ENCODE data around the gene RAB10. TPM values are rescaled to one million over a fixed set of nuclear protein-coding genes. Genes with fewer than 3 reads are reported as not detected.
A peak's percentile ranks its signal among the peaks of the same experiment; 100 is the strongest.

RAB10 gene
- total and polyA plus RNA-seq, 2 of the 13 experiments (the other 11 are each of a cell fraction or from before 2014, with no cell fraction given), result 48.2 to 120 TPM

DNA sequence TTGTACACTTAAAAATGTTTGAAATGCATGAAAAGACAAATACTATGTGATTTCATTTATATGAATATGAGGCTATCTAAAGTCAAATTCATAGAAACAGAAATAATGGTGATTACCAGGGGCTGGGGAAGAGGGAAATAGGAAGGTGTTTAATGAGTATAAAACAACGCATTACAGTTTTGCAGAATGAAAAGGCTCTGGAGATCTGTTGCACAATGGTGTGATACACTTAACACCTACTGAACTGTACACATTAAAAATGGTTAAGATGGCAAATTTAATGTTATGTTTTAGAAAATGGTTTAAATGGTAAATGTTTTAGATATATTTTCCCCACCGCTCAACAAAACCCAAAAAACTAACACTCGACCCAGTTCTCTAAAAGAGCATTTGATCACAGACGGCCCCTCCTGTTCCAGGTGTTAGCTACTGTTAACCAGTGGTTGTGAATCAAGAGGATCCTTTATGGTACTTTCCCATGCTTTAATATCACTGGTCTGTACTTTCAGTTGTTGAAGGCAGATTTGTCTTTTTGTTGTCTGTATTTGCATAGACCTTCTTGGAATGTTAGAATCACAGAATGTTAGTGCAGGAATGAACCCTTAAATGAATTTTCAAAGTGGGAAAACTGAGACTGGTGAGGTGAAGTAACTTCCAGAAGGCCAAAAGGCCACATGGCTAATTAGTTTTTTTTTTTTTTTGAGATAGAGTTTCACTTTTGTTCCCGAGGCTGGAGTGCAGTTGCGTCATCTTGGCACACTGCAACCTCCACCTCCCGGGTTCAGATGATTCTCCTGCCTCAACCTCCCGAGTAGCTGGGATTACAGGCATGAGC lies 10.2 kb downstream of the RAB10 start (continued):
- no peak for TF ChIP-seq NFATC3 (CRISPR knock-in tag; IDR thresholded peaks at IDR 0.05)
- TF ChIP-seq KDM2A (CRISPR knock-in tag; IDR thresholded peaks at IDR 0.05; ENCODE audit: borderline replicate concordance, low read depth), result no peak
- TF ChIP-seq, protein P1, sequence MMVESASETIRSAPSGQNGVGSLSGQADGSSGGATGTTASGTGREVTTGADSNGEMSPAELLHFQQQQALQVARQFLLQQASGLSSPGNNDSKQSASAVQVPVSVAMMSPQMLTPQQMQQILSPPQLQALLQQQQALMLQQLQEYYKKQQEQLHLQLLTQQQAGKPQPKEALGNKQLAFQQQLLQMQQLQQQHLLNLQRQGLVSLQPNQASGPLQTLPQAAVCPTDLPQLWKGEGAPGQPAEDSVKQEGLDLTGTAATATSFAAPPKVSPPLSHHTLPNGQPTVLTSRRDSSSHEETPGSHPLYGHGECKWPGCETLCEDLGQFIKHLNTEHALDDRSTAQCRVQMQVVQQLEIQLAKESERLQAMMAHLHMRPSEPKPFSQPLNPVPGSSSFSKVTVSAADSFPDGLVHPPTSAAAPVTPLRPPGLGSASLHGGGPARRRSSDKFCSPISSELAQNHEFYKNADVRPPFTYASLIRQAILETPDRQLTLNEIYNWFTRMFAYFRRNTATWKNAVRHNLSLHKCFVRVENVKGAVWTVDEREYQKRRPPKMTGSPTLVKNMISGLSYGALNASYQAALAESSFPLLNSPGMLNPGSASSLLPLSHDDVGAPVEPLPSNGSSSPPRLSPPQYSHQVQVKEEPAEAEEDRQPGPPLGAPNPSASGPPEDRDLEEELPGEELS (CRISPR knock-in tag; IDR thresholded peaks at IDR 0.05), result no peak
- no peak for TF ChIP-seq HOXA5 (CRISPR knock-in tag; IDR thresholded peaks at IDR 0.05)
- TF ChIP-seq, protein P2, sequence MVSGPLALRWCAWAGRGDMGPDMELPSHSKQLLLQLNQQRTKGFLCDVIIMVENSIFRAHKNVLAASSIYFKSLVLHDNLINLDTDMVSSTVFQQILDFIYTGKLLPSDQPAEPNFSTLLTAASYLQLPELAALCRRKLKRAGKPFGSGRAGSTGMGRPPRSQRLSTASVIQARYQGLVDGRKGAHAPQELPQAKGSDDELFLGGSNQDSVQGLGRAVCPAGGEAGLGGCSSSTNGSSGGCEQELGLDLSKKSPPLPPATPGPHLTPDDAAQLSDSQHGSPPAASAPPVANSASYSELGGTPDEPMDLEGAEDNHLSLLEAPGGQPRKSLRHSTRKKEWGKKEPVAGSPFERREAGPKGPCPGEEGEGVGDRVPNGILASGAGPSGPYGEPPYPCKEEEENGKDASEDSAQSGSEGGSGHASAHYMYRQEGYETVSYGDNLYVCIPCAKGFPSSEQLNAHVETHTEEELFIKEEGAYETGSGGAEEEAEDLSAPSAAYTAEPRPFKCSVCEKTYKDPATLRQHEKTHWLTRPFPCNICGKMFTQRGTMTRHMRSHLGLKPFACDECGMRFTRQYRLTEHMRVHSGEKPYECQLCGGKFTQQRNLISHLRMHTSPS (CRISPR knock-in tag; IDR thresholded peaks at IDR 0.05; ENCODE audit: low read depth), result no peak
- no peak for TF ChIP-seq ZNF703 (CRISPR knock-in tag; IDR thresholded peaks at IDR 0.05; ENCODE audit: borderline replicate concordance)
- no peak for TF ChIP-seq BHLHE40 (IDR thresholded peaks at IDR 0.05; ENCODE audit: low read length)
- TF ChIP-seq MED1 (CRISPR knock-in tag; IDR thresholded peaks at IDR 0.05), result 0 out of 2 replicates have a peak, but pooled peaks have one; percentile 9
- peak; percentile 85 for TF ChIP-seq MIXL1 (CRISPR knock-in tag; IDR thresholded peaks at IDR 0.05)
- no peak for TF ChIP-seq ZNF354B (CRISPR knock-in tag; IDR thresholded peaks at IDR 0.05)
- TF ChIP-seq SATB2 (CRISPR knock-in tag; IDR thresholded peaks at IDR 0.05), result no peak
- TF ChIP-seq SIX1 (CRISPR knock-in tag; IDR thresholded peaks at IDR 0.05; ENCODE audit: borderline replicate concordance), result peak; percentile 88; the same call in 1 of the 2 replicates
- TF ChIP-seq MBNL3 (CRISPR knock-in tag; conservative IDR thresholded peaks at IDR 0.05), result no peak
- TF ChIP-seq MYC (CRISPR knock-in tag; IDR thresholded peaks at IDR 0.05; ENCODE audit: borderline replicate concordance), result 0 out of 2 replicates have a peak, but pooled peaks have one; percentile 34
- no peak for TF ChIP-seq ZBTB42 (CRISPR knock-in tag; IDR thresholded peaks at IDR 0.05)
- TF ChIP-seq EEA1 (CRISPR knock-in tag; IDR thresholded peaks at IDR 0.05; ENCODE audit: borderline replicate concordance), result no peak
- no peak for TF ChIP-seq SOX6 (IDR thresholded peaks at IDR 0.05)
- peak; percentile 70 for TF ChIP-seq SOX6 (CRISPR knock-in tag; IDR thresholded peaks at IDR 0.05)
- TF ChIP-seq ZNF329 (CRISPR knock-in tag; IDR thresholded peaks at IDR 0.05; ENCODE audit: low read depth), result no peak
- no peak for TF ChIP-seq ZNF570 (CRISPR knock-in tag; IDR thresholded peaks at IDR 0.05; ENCODE audit: borderline replicate concordance)
- TF ChIP-seq CCAR2 (optimal IDR thresholded peaks at IDR 0.05; ENCODE audit: low read depth, low read length), result no peak
- no peak for TF ChIP-seq ARID2 (CRISPR knock-in tag; IDR thresholded peaks at IDR 0.05; ENCODE audit: borderline replicate concordance)
- TF ChIP-seq, protein P3, sequence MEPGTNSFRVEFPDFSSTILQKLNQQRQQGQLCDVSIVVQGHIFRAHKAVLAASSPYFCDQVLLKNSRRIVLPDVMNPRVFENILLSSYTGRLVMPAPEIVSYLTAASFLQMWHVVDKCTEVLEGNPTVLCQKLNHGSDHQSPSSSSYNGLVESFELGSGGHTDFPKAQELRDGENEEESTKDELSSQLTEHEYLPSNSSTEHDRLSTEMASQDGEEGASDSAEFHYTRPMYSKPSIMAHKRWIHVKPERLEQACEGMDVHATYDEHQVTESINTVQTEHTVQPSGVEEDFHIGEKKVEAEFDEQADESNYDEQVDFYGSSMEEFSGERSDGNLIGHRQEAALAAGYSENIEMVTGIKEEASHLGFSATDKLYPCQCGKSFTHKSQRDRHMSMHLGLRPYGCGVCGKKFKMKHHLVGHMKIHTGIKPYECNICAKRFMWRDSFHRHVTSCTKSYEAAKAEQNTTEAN (CRISPR knock-in tag; conservative IDR thresholded peaks at IDR 0.05), result no peak
- peak; percentile 73 for TF ChIP-seq ZMYM3 (CRISPR knock-in tag; IDR thresholded peaks at IDR 0.05)
- peak; percentile 43; the same call in 1 of the 2 replicates for TF ChIP-seq SALL1 (CRISPR knock-in tag; IDR thresholded peaks at IDR 0.05)
- peak; percentile 72 for TF ChIP-seq NR2F2 (IDR thresholded peaks at IDR 0.05; ENCODE audit: borderline replicate concordance, low read depth)
- no peak for TF ChIP-seq HNRNPH1 (optimal IDR thresholded peaks at IDR 0.05; ENCODE audit: low read depth, low read length)

Data from HepG2 (cell line).